ES-I3 (cell line): ENCODE data around the gene ATP8B2.
"Not testable (repeated sequence)": the region's sequence is repeated elsewhere in the genome, so short reads cannot be mapped to it uniquely, and the experiment has no call there.

Source experiments
- H3K36me3 ChIP-seq: 2 replicates; pipeline ENCODE4 v1.6.1; 2013; ENCODE audit warnings: mild to moderate bottlenecking, low read length, control low read depth, moderate library complexity; ENCODE audit not compliant: insufficient read depth
- H3K4me1 ChIP-seq: 2 replicates; pipeline ENCODE4 v1.6.1; 2013; ENCODE audit warnings: mild to moderate bottlenecking, control low read depth, low read length; ENCODE audit not compliant: insufficient read depth
- H3K9ac ChIP-seq: 2 replicates; pipeline ENCODE4 v1.6.1; 2013; ENCODE audit warnings: low read depth, mild to moderate bottlenecking, low read length, moderate library complexity
- H3K9me3 ChIP-seq: 2 replicates; pipeline ENCODE4 v1.6.1; 2013; ENCODE audit warnings: mild to moderate bottlenecking, low read length, moderate library complexity; ENCODE audit not compliant: control insufficient read depth, insufficient read depth

The ATP8B2 gene

DNA sequence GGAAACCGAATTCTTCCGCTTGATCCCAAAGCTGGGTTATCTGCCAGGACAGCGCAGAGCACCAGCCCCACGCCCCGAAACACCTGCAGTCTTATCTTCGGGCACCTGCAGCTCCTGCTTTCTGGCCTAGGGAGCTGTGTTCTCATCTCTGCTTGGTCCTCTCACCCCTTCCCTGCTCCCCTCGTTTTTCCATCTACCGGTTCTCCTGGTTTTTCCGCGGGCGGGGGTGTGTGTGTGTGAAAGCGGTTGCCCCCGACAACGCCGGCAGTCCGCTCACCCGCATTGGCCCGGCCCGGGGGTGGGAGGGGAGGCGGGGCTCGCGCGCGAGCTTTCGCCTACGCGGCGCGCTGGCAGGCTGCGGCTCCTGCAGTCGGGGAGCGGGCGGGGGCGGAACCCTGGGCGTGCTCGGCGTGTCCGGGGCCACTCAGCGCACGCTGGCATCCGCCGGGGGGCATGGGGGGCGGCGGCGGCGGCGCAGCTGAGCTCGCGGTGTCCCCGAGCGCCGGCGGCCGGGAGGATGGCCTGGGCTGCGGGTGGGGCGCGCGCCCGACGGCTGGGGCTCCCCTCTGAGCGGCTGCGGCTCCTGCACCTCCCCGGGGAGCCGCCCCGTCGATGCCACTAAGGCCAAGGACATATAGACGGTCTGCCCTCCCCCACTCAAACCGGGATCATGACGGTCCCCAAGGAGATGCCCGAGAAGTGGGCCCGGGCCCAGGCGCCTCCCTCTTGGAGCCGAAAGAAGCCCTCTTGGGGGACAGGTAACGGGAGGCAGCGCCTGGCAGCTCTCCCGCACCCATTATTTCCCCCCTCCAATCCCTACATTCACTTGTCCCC lies 3.2 kb downstream of the ATP8B2 start:
- peak overlapping the region; percentile 48; the same call in 1 of the 2 replicates for H3K9ac ChIP-seq
- H3K9me3 ChIP-seq = no peaks in the 10 kb centered on the region
- H3K4me1 ChIP-seq = peaks cover 26% of the 10 kb centered on the region
- no peaks in the 10 kb centered on the region; the same call in 1 of the 2 replicates for H3K36me3 ChIP-seq

- Histone ChIP-seq H3K9ac (peak overlapping the region; percentile 48; the same call in 1 of the 2 replicates), H3K9me3 (no peaks in the 10 kb centered on the region), H3K4me1 (peaks cover 26% of the 10 kb centered on the region), H3K36me3 (no peaks in the 10 kb centered on the region; the same call in 1 of the 2 replicates)
Measured at GRCh38 chr1:154329152-154329521, 3.8 kb downstream of the ATP8B2 start.

- no peaks in the 10 kb centered on the region; the same call in 1 of the 2 replicates for H3K36me3 ChIP-seq
- H3K9me3 ChIP-seq = no peaks in the 10 kb centered on the region
- peaks cover 26% of the 10 kb centered on the region for H3K4me1 ChIP-seq
- H3K9ac ChIP-seq = no peak overlapping the region
Measured at GRCh38 chr1:154329551-154330131, 4.3 kb downstream of the ATP8B2 start.

GRCh38 chr1:154330669-154331068 lies 5.3 kb downstream of the ATP8B2 start:
- Histone ChIP-seq H3K9me3 (no peaks in the 10 kb centered on the region), H3K9ac (no peak overlapping the region), H3K36me3 (no peaks in the 10 kb centered on the region; the same call in 1 of the 2 replicates)

DNA sequence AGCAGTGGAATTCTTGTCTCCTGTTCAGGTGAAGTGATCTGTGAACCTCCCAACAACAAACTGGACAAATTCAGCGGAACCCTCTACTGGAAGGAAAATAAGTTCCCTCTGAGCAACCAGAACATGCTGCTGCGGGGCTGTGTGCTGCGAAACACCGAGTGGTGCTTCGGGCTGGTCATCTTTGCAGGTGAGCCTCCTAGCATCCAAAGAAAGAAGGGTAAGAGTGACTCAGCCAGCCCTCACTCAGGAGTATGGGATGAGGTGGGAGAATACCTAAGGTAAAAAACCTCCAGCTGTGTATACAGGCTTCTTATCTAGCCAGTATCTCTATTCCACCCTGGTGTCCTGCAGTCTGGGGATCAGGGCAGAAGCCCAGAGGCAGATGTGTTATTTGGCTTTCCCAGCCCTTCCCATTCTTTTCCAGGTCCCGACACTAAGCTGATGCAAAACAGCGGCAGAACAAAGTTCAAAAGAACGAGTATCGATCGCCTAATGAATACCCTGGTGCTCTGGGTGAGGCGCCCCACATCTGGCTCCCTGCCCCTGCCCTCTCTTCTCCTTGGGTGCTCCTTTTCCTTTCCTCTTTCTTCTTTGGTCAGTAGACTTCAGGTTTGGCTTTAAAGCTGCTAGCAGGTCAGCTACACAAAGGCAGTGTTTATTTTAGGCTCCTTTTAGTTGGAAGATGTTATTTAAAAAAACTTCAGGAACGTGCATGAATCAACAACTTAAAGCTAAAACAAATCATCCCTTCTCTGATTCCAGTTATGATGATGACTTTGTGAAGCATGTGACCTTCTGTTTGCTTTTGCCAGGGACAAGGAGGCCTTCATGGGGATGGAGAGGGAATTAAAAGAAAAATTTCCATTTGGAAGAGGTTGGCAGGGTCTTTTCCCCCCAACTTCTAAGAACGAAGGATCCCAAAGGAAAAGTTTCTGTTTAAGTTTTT lies 9.0 kb downstream of the ATP8B2 start:
- peaks cover 7% of the 10 kb centered on the region for H3K4me1 ChIP-seq
- no peaks in the 10 kb centered on the region for H3K9me3 ChIP-seq
- no peak overlapping the region for H3K9ac ChIP-seq
- H3K36me3 ChIP-seq = peaks cover 6% of the 10 kb centered on the region

More at GRCh38 chr1:154330669-154331068, 5.3 kb downstream of the ATP8B2 start:
- peaks cover 26% of the 10 kb centered on the region for H3K4me1 ChIP-seq

GRCh38 chr1:154335025-154335714 lies 9.8 kb downstream of the ATP8B2 start:
- H3K4me1 ChIP-seq = no peaks in the 10 kb centered on the region
- H3K9ac ChIP-seq = no peak overlapping the region
- peaks cover 6% of the 10 kb centered on the region for H3K36me3 ChIP-seq
- H3K9me3 ChIP-seq = no peaks in the 10 kb centered on the region

DNA sequence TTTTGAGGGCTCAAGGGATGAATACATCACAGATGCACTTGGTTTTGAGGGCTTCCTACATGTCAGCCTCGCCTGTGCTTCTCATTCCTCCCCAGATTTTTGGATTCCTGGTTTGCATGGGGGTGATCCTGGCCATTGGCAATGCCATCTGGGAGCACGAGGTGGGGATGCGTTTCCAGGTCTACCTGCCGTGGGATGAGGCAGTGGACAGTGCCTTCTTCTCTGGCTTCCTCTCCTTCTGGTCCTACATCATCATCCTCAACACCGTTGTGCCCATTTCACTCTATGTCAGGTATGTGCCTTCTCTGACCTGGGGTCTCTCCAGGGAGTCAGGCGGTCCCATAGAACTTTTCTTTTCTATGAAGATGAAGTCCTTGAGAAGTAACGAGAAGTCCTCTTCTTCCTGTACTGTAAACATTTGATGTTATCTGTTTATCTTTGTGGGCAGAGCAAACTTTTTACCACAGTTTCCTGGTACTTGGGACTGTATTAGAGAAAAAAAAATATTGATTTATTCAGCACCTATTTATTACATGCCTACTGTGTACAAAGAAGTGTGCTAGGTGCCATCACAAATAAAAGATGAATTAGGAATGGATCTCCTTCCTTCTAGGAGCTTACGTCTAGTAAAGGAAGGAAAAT lies 12.0 kb downstream of the ATP8B2 start:
- Histone ChIP-seq H3K36me3 (peaks cover 17% of the 10 kb centered on the region; the same call in 1 of the 2 replicates), H3K9ac (no peak overlapping the region), H3K4me1 (no peaks in the 10 kb centered on the region), H3K9me3 (no peaks in the 10 kb centered on the region)

- H3K9ac ChIP-seq = no peak overlapping the region
- H3K4me1 ChIP-seq = no peaks in the 10 kb centered on the region
- H3K36me3 ChIP-seq = peaks cover 23% of the 10 kb centered on the region; the same call in 1 of the 2 replicates
- no peaks in the 10 kb centered on the region for H3K9me3 ChIP-seq
Measured at GRCh38 chr1:154338875-154339274, 13.6 kb downstream of the ATP8B2 start.

DNA sequence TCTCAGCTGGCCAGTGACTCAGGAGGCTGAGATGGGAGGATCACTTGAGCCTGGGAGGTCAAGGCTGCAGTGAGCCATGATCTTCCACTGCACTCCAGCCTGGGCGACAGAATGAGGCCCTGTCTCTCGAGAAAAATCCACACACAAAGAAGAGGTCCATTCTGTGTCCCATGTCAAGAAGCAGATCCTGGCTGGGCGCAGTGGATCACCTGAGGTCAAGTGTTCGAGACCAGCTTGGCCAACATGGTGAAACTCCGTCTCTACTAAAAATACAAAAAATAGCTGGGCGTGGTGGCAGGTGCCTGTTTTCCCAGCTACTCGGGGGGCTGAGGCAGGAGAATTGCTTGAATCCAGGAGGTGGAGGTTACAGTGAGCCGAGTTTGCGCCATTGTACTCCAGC lies 16.0 kb downstream of the ATP8B2 start:
- H3K36me3 ChIP-seq = peaks cover 34% of the 10 kb centered on the region
- not testable (repeated sequence) for H3K4me1 ChIP-seq, H3K9me3 ChIP-seq, H3K9ac ChIP-seq

- no peak overlapping the region for H3K9ac ChIP-seq
- peaks cover 38% of the 10 kb centered on the region for H3K36me3 ChIP-seq
- no peaks in the 10 kb centered on the region for H3K9me3 ChIP-seq
- H3K4me1 ChIP-seq = no peaks in the 10 kb centered on the region
Measured at GRCh38 chr1:154342132-154342531, 16.8 kb downstream of the ATP8B2 start.

GRCh38 chr1:154342836-154343472 lies 17.6 kb downstream of the ATP8B2 start:
- Histone ChIP-seq H3K36me3 (peaks cover 41% of the 10 kb centered on the region), H3K9ac (no peak overlapping the region)

GRCh38 chr1:154344977-154345837 lies 19.9 kb downstream of the ATP8B2 start:
- Histone ChIP-seq H3K36me3 (peaks cover 42% of the 10 kb centered on the region), H3K4me1 (no peaks in the 10 kb centered on the region), H3K9me3 (no peaks in the 10 kb centered on the region), H3K9ac (no peak overlapping the region)

More at GRCh38 chr1:154342836-154343472, 17.6 kb downstream of the ATP8B2 start:
- no peaks in the 10 kb centered on the region for H3K4me1 ChIP-seq
- no peaks in the 10 kb centered on the region for H3K9me3 ChIP-seq
